GM12878 (cell line): ENCODE data around the gene C1orf141. TPM values are rescaled to one million over a fixed set of nuclear protein-coding genes. Genes with fewer than 3 reads are reported as not detected.
A peak's percentile ranks its signal among the peaks of the same experiment; 100 is the strongest.

ENCODE experiments used
- ATAC-seq: fragments of 200-7000 bp; cut with Tn5 transposase; 3 replicates; pipeline ENCODE4 v1.9.1; 2020; ENCODE audit warnings: mild to moderate bottlenecking, moderate library complexity
- BruUV-seq: library from RNA; stranded (reverse); fragments of 400-500 nt; replicated peaks from 2 replicates; lab custom pipeline; 2021; lab: Mats Ljungman, UMichigan
- CTCF ChIA-PET: fragments of 300-600 bp; sonication (Branson Sonifier 250); formaldehyde crosslinking; extraction: SDS; loops from one replicate; lab custom pipeline; 2021; ENCODE audit warnings: inconsistent platforms; lab: Yijun Ruan, JAX
- POLR2A ChIA-PET: fragments of 350-600 bp; formaldehyde crosslinking; extraction: SDS; loops from one replicate; lab custom pipeline; 2021; ENCODE audit warnings: inconsistent platforms; lab: Charles Lee
- RAD21 ChIA-PET: fragments of 300-600 bp; sonication (Branson Sonifier 250); formaldehyde crosslinking; loops from one replicate; lab custom pipeline; 2023; ENCODE audit warnings: antibody characterized with exemption; ENCODE audit not compliant: unreplicated experiment; lab: Charles Lee
- SMC1A ChIA-PET: fragments of 300-600 bp; sonication (Branson Sonifier 250); formaldehyde crosslinking; loops from one replicate; lab custom pipeline; 2023; ENCODE audit not compliant: unreplicated experiment, uncharacterized antibody; lab: Charles Lee
- DNase-seq: peaks from one replicate; pipeline ENCODE4 v3.0.0-alpha.2; 2011; ENCODE audit warnings: low read depth, low spot score
- FAIRE-seq: peaks from 3 replicates; lab custom pipeline; 2011; peaks lifted over from hg19 to GRCh38; lab: Jason Lieb, UNC
- H2AFZ ChIP-seq: 2 replicates; pipeline ENCODE4 v1.6.0; 2011; ENCODE audit warnings: low read depth, low read length, control low read depth; ENCODE audit not compliant: control insufficient read depth
- H3K27ac ChIP-seq: 2 replicates; pipeline ENCODE4 v1.5.1; 2011; ENCODE audit warnings: control low read depth; ENCODE audit not compliant: control insufficient read depth, insufficient read depth
- H3K27me3 ChIP-seq, 2 experiments: replicated peaks in 1 of 2; 2 replicates each; pipeline versions ENCODE4 v1.6.0 to v1.6.1; 2011; ENCODE audit warnings: low read length in 1 of 2; ENCODE audit not compliant: control insufficient read depth in 2 of 2, insufficient read depth in 2 of 2
- H3K36me3 ChIP-seq, 2 experiments: 2 replicates each; pipeline ENCODE4 v1.5.1; 2011; ENCODE audit warnings: low read length in 1 of 2; ENCODE audit not compliant: control insufficient read depth in 2 of 2, insufficient read depth in 2 of 2
- H3K4me1 ChIP-seq: 2 replicates; pipeline ENCODE4 v1.6.1; 2011; ENCODE audit warnings: mild to moderate bottlenecking, low read length, moderate library complexity, mixed read lengths; ENCODE audit not compliant: control insufficient read depth, insufficient read depth
- H3K4me2 ChIP-seq: 2 replicates; pipeline ENCODE4 v1.6.0; 2011; ENCODE audit warnings: control low read depth; ENCODE audit not compliant: control insufficient read depth, insufficient read depth
- H3K4me3 ChIP-seq: fragments of 200-600 bp; sonication (generic); 2 replicates; pipeline ENCODE4 v1.5.1; 2016
- H3K79me2 ChIP-seq: 2 replicates; pipeline ENCODE4 v1.6.0; 2011; ENCODE audit warnings: low read length; ENCODE audit not compliant: control insufficient read depth, insufficient read depth
- H3K9ac ChIP-seq: 2 replicates; pipeline ENCODE4 v1.8.0; 2011; ENCODE audit warnings: low read length, control low read depth, mixed read lengths; ENCODE audit not compliant: control insufficient read depth, insufficient read depth
- H3K9me3 ChIP-seq: replicated peaks from 3 replicates; pipeline ENCODE4 v1.5.1; 2011; ENCODE audit warnings: mild to moderate bottlenecking, low read length; ENCODE audit not compliant: control insufficient read depth, insufficient read depth
- H4K20me1 ChIP-seq: 2 replicates; pipeline ENCODE4 v1.6.0; 2011; ENCODE audit not compliant: control insufficient read depth, insufficient read depth
- ATF7 ChIP-seq: fragments of 450-650 bp; IDR thresholded peaks from 2 replicates; pipeline ENCODE4 v1.6.1; 2016; ENCODE audit warnings: low read depth, mild to moderate bottlenecking
- EGR1 ChIP-seq, 2 experiments: IDR thresholded peaks; 1 replicate in 1 of 2; 2 replicates in 1 of 2; pipeline ENCODE4 v1.6.1; 2011 to 2012; ENCODE audit warnings: low read depth in 2 of 2, low read length in 2 of 2, borderline replicate concordance in 1 of 2, mild to moderate bottlenecking in 1 of 2, moderate library complexity in 1 of 2
- IKZF2 ChIP-seq, 2 experiments: fragments of 450-650 bp; IDR thresholded peaks; 2 replicates each; pipeline ENCODE4 v1.6.1; 2017; ENCODE audit warnings: mild to moderate bottlenecking in 2 of 2, moderate library complexity in 2 of 2
- MTA2 ChIP-seq: fragments of 450-650 bp; IDR thresholded peaks from 2 replicates; pipeline ENCODE4 v1.6.1; 2016; ENCODE audit warnings: low read depth, mild to moderate bottlenecking, moderate library complexity
- NBN ChIP-seq: fragments of 450-650 bp; IDR thresholded peaks from 2 replicates; pipeline ENCODE4 v1.6.1; 2016
- POU2F2 ChIP-seq: IDR thresholded peaks from 3 replicates; pipeline ENCODE4 v1.6.1; 2011; ENCODE audit warnings: low read depth, mild to moderate bottlenecking, low read length, borderline replicate concordance
- RUNX3 ChIP-seq: IDR thresholded peaks from 2 replicates; pipeline ENCODE4 v1.6.1; 2012; ENCODE audit warnings: low read length, inconsistent platforms
- SMARCA5 ChIP-seq: fragments of 450-650 bp; IDR thresholded peaks from 2 replicates; pipeline ENCODE4 v1.6.1; 2017; ENCODE audit warnings: mild to moderate bottlenecking
- ZZZ3 ChIP-seq: IDR thresholded peaks from 2 replicates; pipeline ENCODE4 v1.6.1; 2011; ENCODE audit warnings: low read depth; ENCODE audit not compliant: control insufficient read depth, insufficient read length
- WGBS: methylation state at CpG from one replicate; pipeline ENCODE4 v1.1.6; 2016; ENCODE audit warnings: low lambda C conversion rate; ENCODE audit not compliant: insufficient replicate concordance, insufficient coverage; ENCODE audit errors: missing lambda C conversion rate; 5-methylcytosine and 5-hydroxymethylcytosine counted together
- in situ Hi-C: fragments of 300-500 bp; cut with MboI; formaldehyde crosslinking; loops from 9 replicates; pipeline ENCODE4 v1.14.3; 2018; ENCODE audit warnings: mixed read lengths
- intact Hi-C: fragments of 100-400 bp; cut with micrococcal nuclease; formaldehyde crosslinking; loops from one replicate; pipeline ENCODE4 v1.14.2; 2022; ENCODE audit not compliant: unreplicated experiment
- polyA plus RNA-seq, 11 experiments: library from polyadenylated mRNA; depleted of rRNA in 4 of 11; unstranded in 6 of 11; stranded (reverse) in 5 of 11; fragments of >200 nt; fragmentation: Nextera tagmentation in 4 of 11; fragmentation: Illumina TruSeq in 1 of 11; extraction: Ambion mirVana in 4 of 11; extraction: Trizol in 1 of 11; gene quantifications; 1 replicate in 1 of 11; 2 replicates in 10 of 11; pipeline versions ENCODE4 v1.2.1 to v1.2.3, GENCODE V29; 2011 to 2016; ENCODE audit warnings: inconsistent platforms in 2 of 11, missing spikeins in 2 of 11, low read depth in 1 of 11
- total RNA-seq, 4 experiments: library from RNA; depleted of rRNA in 3 of 4; stranded (reverse); fragments of >200 nt in 3 of 4; fragmentation: Illumina TruSeq in 1 of 4; extraction: Trizol in 1 of 4; gene quantifications; 2 replicates each; pipeline versions ENCODE4 v1.2.1 to v1.2.3, GENCODE V29; 2013 to 2021
- TF ChIP-seq, protein P1 (sequence below): fragments of 450-650 bp; IDR thresholded peaks from 2 replicates; pipeline ENCODE4 v1.6.1; 2017; ENCODE audit warnings: low read depth, mild to moderate bottlenecking, moderate library complexity
- TF ChIP-seq, protein P2 (sequence below): fragments of 450-650 bp; IDR thresholded peaks from 2 replicates; pipeline ENCODE4 v1.6.1; 2016; ENCODE audit warnings: mild to moderate bottlenecking

Gene C1orf141
- total and polyA plus RNA-seq, 10 of the 15 experiments (the other 5 are each of a cell fraction or from before 2014, with no cell fraction given) = not detected

DNA sequence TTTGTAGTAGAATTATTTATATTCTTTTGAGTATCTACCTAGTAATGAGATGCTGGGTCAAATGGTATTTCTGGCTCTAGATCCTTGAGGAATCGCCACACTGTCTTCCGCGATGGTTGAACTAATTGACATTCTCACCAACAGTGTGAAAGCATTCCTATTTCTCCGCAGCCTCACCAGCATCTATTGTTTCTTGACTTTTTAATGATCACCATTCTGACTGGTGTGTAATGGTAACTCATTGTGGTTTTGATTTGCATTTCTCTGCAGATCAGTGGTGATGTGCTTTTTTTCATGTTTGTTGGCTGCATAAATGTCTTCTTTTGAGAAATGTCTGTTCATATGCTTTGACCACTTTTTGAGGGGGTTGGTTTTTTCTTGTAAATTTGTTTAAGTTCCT lies 16.2 kb upstream of the C1orf141 start:
- POLR2A ChIA-PET = no interaction called here
- H3K4me3 ChIP-seq = no peak overlapping the region
- 76% methylated on average over 4 of the region's 4 CpGs for WGBS
- BruUV-seq = no TSS peak
- H3K9ac ChIP-seq = no peak overlapping the region
- no peaks in the 10 kb centered on the region for H3K9me3 ChIP-seq
- no peaks in the 10 kb centered on the region for H3K36me3 ChIP-seq
- in situ Hi-C loops (loop anchor here (25.0 kb wide), 2 partner anchors 764 to 864 kb away; no protein-coding TSS in a partner anchor), intact Hi-C loops (no loop called here)
- 0 out of 2 replicates have a peak, but pooled peaks have one; percentile 33 for TF ChIP-seq SMARCA5
- TF ChIP-seq MTA2 = peak; percentile 68
- TF ChIP-seq, protein P1, sequence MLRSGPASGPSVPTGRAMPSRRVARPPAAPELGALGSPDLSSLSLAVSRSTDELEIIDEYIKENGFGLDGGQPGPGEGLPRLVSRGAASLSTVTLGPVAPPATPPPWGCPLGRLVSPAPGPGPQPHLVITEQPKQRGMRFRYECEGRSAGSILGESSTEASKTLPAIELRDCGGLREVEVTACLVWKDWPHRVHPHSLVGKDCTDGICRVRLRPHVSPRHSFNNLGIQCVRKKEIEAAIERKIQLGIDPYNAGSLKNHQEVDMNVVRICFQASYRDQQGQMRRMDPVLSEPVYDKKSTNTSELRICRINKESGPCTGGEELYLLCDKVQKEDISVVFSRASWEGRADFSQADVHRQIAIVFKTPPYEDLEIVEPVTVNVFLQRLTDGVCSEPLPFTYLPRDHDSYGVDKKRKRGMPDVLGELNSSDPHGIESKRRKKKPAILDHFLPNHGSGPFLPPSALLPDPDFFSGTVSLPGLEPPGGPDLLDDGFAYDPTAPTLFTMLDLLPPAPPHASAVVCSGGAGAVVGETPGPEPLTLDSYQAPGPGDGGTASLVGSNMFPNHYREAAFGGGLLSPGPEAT = no peak
- no peak for TF ChIP-seq ZZZ3
- no peak for TF ChIP-seq EGR1 (IDR thresholded peaks at IDR 0.05; ENCODE audit: borderline replicate concordance in 1 of 2, low read depth in 2 of 2, low read length in 2 of 2)
- peak; percentile 63 for TF ChIP-seq ATF7
- 0 out of 2 replicates have a peak, but pooled peaks have one; percentile 33 for TF ChIP-seq NBN
- peak; percentile 51 to 60; a peak in 2 of 4 replicates for TF ChIP-seq IKZF2 (IDR thresholded peaks at IDR 0.05)
- TF ChIP-seq RUNX3 = peak; percentile 70
- TF ChIP-seq POU2F2 = peak; percentile 83; the same call in 1 of the 3 replicates
- TF ChIP-seq, protein P2, sequence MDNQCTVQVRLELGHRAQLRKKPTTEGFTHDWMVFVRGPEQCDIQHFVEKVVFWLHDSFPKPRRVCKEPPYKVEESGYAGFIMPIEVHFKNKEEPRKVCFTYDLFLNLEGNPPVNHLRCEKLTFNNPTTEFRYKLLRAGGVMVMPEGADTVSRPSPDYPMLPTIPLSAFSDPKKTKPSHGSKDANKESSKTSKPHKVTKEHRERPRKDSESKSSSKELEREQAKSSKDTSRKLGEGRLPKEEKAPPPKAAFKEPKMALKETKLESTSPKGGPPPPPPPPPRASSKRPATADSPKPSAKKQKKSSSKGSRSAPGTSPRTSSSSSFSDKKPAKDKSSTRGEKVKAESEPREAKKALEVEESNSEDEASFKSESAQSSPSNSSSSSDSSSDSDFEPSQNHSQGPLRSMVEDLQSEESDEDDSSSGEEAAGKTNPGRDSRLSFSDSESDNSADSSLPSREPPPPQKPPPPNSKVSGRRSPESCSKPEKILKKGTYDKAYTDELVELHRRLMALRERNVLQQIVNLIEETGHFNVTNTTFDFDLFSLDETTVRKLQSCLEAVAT = 0 out of 2 replicates have a peak, but pooled peaks have one; percentile 35
- H3K79me2 ChIP-seq = no peaks in the 10 kb centered on the region
- H2AFZ ChIP-seq = no peak overlapping the region
- H3K4me2 ChIP-seq = no peak overlapping the region
- no peaks in the 10 kb centered on the region for H3K27me3 ChIP-seq
- ATAC-seq (0 out of 3 replicates have a peak, but pooled peaks have one; percentile 20), FAIRE-seq (no peak), DNase-seq (no peak)
- no peaks in the 10 kb centered on the region for H3K4me1 ChIP-seq
- H3K27ac ChIP-seq = no peak overlapping the region
- SMC1A ChIA-PET = interaction anchor here (1.0 to 7.8 kb wide), 8 partner anchors 11 to 155 kb away, joined by 3 to 212 read pairs (median 24); no protein-coding TSS in a partner anchor
- H4K20me1 ChIP-seq = no peaks in the 10 kb centered on the region
- RAD21 ChIA-PET = interaction anchor here (0.9 to 4.0 kb wide), 3 partner anchors 19 to 155 kb away, joined by 4 to 102 read pairs (median 10); no protein-coding TSS in a partner anchor
- CTCF ChIA-PET = interaction anchor here (1.8 to 7.0 kb wide), 5 partner anchors 9 to 385 kb away, joined by 7 to 193 read pairs (median 50); partner anchors contain the start of gene IL23R
